ENCODE data around the gene DOP1B.

Gene DOP1B

GRCh38 chr21:36167541-36167940, 10.9 kb downstream of the DOP1B start:
- Histone ChIP-seq H3K4me1 (ENCODE audit: low read depth, poor library complexity, severe bottlenecking) (no peaks in the 10 kb centered on the region), H3K4me2 (no peak overlapping the region), H2AFZ (ENCODE audit: low read depth) (no peak overlapping the region), H3K36me3 (ENCODE audit: insufficient read depth) (no peaks in the 10 kb centered on the region), H3K27me3 (ENCODE audit: insufficient read depth, low read depth) (no peaks in the 10 kb centered on the region), H4K20me1 (ENCODE audit: insufficient read depth) (no peaks in the 10 kb centered on the region), H3K27ac (no peak overlapping the region), H3K4me3 (IDR thresholded peaks at IDR 0.05; ENCODE audit: insufficient read depth, low read depth, low read length) (no peak overlapping the region), H3K9ac (no peak overlapping the region), H3K79me2 (ENCODE audit: insufficient read depth, low read depth) (no peaks in the 10 kb centered on the region)
- no peak for TF ChIP-seq CTCF (conservative IDR thresholded peaks at IDR 0.05; ENCODE audit: low read depth, low read length)

GRCh38 chr21:36169470-36170128, 13.0 kb downstream of the DOP1B start:
- no peak overlapping the region for H3K27ac ChIP-seq
- H3K36me3 ChIP-seq (ENCODE audit: insufficient read depth) = no peaks in the 10 kb centered on the region
- TF ChIP-seq CTCF (conservative IDR thresholded peaks at IDR 0.05; ENCODE audit: low read depth, low read length) = no peak
- H2AFZ ChIP-seq (ENCODE audit: low read depth) = no peak overlapping the region
- no peak overlapping the region for H3K4me3 ChIP-seq (IDR thresholded peaks at IDR 0.05; ENCODE audit: insufficient read depth, low read depth, low read length)
- no peaks in the 10 kb centered on the region for H3K79me2 ChIP-seq (ENCODE audit: insufficient read depth, low read depth)
- no peaks in the 10 kb centered on the region for H4K20me1 ChIP-seq (ENCODE audit: insufficient read depth)
- no peak overlapping the region for H3K9ac ChIP-seq
- H3K27me3 ChIP-seq (ENCODE audit: insufficient read depth, low read depth) = no peaks in the 10 kb centered on the region
- H3K4me2 ChIP-seq = no peak overlapping the region
- H3K4me1 ChIP-seq (ENCODE audit: low read depth, poor library complexity, severe bottlenecking) = peaks cover 7% of the 10 kb centered on the region

- H3K79me2 ChIP-seq (ENCODE audit: insufficient read depth, low read depth) = no peaks in the 10 kb centered on the region
- H2AFZ ChIP-seq (ENCODE audit: low read depth) = no peak overlapping the region
- no peak overlapping the region for H3K9ac ChIP-seq
- no peaks in the 10 kb centered on the region for H3K36me3 ChIP-seq (ENCODE audit: insufficient read depth)
- no peaks in the 10 kb centered on the region for H3K27me3 ChIP-seq (ENCODE audit: insufficient read depth, low read depth)
- no peaks in the 10 kb centered on the region for H4K20me1 ChIP-seq (ENCODE audit: insufficient read depth)
- TF ChIP-seq CTCF (conservative IDR thresholded peaks at IDR 0.05; ENCODE audit: low read depth, low read length) = no peak
- peaks cover 7% of the 10 kb centered on the region for H3K4me1 ChIP-seq (ENCODE audit: low read depth, poor library complexity, severe bottlenecking)
- H3K4me2 ChIP-seq = no peak overlapping the region
- no peak overlapping the region for H3K27ac ChIP-seq
- no peak overlapping the region for H3K4me3 ChIP-seq (IDR thresholded peaks at IDR 0.05; ENCODE audit: insufficient read depth, low read depth, low read length)
Observed at GRCh38 chr21:36170823-36171222, 14.2 kb downstream of the DOP1B start.

- H3K9ac ChIP-seq = no peak overlapping the region
- no peaks in the 10 kb centered on the region for H3K36me3 ChIP-seq (ENCODE audit: insufficient read depth)
- H3K4me1 ChIP-seq (ENCODE audit: low read depth, poor library complexity, severe bottlenecking) = peaks cover 7% of the 10 kb centered on the region
- no peak overlapping the region for H3K4me3 ChIP-seq (IDR thresholded peaks at IDR 0.05; ENCODE audit: insufficient read depth, low read depth, low read length)
- H3K79me2 ChIP-seq (ENCODE audit: insufficient read depth, low read depth) = no peaks in the 10 kb centered on the region
- no peaks in the 10 kb centered on the region for H4K20me1 ChIP-seq (ENCODE audit: insufficient read depth)
- no peak overlapping the region for H3K4me2 ChIP-seq
- no peak for TF ChIP-seq CTCF (conservative IDR thresholded peaks at IDR 0.05; ENCODE audit: low read depth, low read length)
- no peak overlapping the region for H2AFZ ChIP-seq (ENCODE audit: low read depth)
- no peak overlapping the region for H3K27ac ChIP-seq
- H3K27me3 ChIP-seq (ENCODE audit: insufficient read depth, low read depth) = no peaks in the 10 kb centered on the region
Observed at GRCh38 chr21:36171336-36171735, 14.7 kb downstream of the DOP1B start.

Data from KMS-11 (cell line).